DOHH2 (cell line): ENCODE measurements around the gene STUM.

Experiments
- H3F3A ChIP-seq: fragments of 200-600 bp; sonication (generic), shearing (Covaris generic); 2 replicates; pipeline ENCODE4 v1.6.0; 2016; ENCODE audit warnings: antibody characterized with exemption, mild to moderate bottlenecking; ENCODE audit not compliant: control insufficient read depth, insufficient read depth
- H3K27ac ChIP-seq: fragments of 200-600 bp; sonication (generic); 2 replicates; pipeline ENCODE4 v1.5.1; 2014; ENCODE audit warnings: low read depth, mild to moderate bottlenecking, low read length, moderate library complexity
- H3K27me3 ChIP-seq: fragments of 200-600 bp; sonication (generic); 2 replicates; pipeline ENCODE4 v1.6.1; 2014; ENCODE audit warnings: mild to moderate bottlenecking, low read length, mixed read lengths; ENCODE audit not compliant: control insufficient read depth
- H3K36me3 ChIP-seq: fragments of 200-600 bp; sonication (generic); 2 replicates; pipeline ENCODE4 v1.6.1; 2014; ENCODE audit warnings: mild to moderate bottlenecking, low read length, moderate library complexity, mixed read lengths; ENCODE audit not compliant: control insufficient read depth
- H3K4me1 ChIP-seq: fragments of 200-600 bp; sonication (generic); 2 replicates; pipeline ENCODE4 v1.6.1; 2014; ENCODE audit warnings: mild to moderate bottlenecking, low read length, mixed read lengths; ENCODE audit not compliant: control insufficient read depth
- H3K4me2 ChIP-seq: fragments of 200-600 bp; sonication (generic); 2 replicates; pipeline ENCODE4 v1.6.0; 2014; ENCODE audit warnings: mild to moderate bottlenecking, low read length, moderate library complexity
- H3K4me3 ChIP-seq: fragments of 200-600 bp; sonication (generic); 2 replicates; pipeline ENCODE4 v1.5.1; 2014; ENCODE audit warnings: mild to moderate bottlenecking, low read length, mixed read lengths
- H3K79me2 ChIP-seq: fragments of 200-600 bp; sonication (generic); 2 replicates; pipeline ENCODE4 v1.6.1; 2014; ENCODE audit warnings: mild to moderate bottlenecking, low read length, mixed read lengths; ENCODE audit not compliant: control insufficient read depth
- H3K9me2 ChIP-seq: fragments of 200-600 bp; sonication (generic); replicated peaks from 2 replicates; pipeline ENCODE4 v1.6.1; 2014; ENCODE audit warnings: mild to moderate bottlenecking, low read length, mixed read lengths; ENCODE audit not compliant: control insufficient read depth
- H3K9me3 ChIP-seq: fragments of 200-600 bp; sonication (generic); 2 replicates; pipeline ENCODE4 v1.6.1; 2014; ENCODE audit warnings: antibody characterized with exemption, low read length, mixed read lengths; ENCODE audit not compliant: control insufficient read depth, insufficient read depth
- H4K20me1 ChIP-seq: fragments of 200-600 bp; sonication (generic); 2 replicates; pipeline ENCODE4 v1.6.0; 2014; ENCODE audit warnings: low read depth, mild to moderate bottlenecking, antibody characterized with exemption, low read length, moderate library complexity; ENCODE audit not compliant: control insufficient read depth, insufficient read depth
- EZH2phosphoT487 ChIP-seq: fragments of 200-600 bp; sonication (generic); IDR thresholded peaks from 2 replicates; pipeline ENCODE4 v1.6.1; 2017; ENCODE audit warnings: borderline replicate concordance, mild to moderate bottlenecking, antibody characterized with exemption, low read length, moderate library complexity, mixed read lengths
- TF ChIP-seq, protein P1 (sequence below): fragments of 200-600 bp; sonication (generic); IDR thresholded peaks from one replicate; pipeline ENCODE4 v1.5.1; 2014; ENCODE audit warnings: antibody characterized with exemption, mild to moderate bottlenecking, low read depth, low read length; ENCODE audit not compliant: poor library complexity, severe bottlenecking

The STUM gene

DNA sequence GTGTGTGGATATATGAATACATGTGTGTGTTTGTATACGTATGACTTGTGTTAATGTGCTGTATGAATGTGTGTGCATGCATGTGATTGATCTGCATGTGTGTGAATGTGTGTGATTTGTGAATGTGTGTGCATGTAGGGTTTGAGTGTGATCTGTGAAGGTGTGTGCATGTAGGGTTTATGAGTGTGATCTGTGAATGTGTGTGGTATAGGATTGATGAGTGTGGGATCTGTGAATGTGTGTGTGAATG lies 88.2 kb downstream of the STUM start:
- Histone ChIP-seq H3K79me2 (peaks cover 3% of the 10 kb centered on the region; the same call in 1 of the 2 replicates), H3K9me3 (no peaks in the 10 kb centered on the region), H3K9me2 (no peaks in the 10 kb centered on the region), H3F3A (peaks cover 15% of the 10 kb centered on the region), H3K4me3 (no peak overlapping the region), H3K27ac (no peak overlapping the region), H4K20me1 (no peaks in the 10 kb centered on the region), H3K4me1 (peaks cover 69% of the 10 kb centered on the region), H3K27me3 (no peaks in the 10 kb centered on the region), H3K4me2 (no peak overlapping the region), H3K36me3 (peaks cover 88% of the 10 kb centered on the region)
- no peak for TF ChIP-seq EZH2phosphoT487
- TF ChIP-seq, protein P1, sequence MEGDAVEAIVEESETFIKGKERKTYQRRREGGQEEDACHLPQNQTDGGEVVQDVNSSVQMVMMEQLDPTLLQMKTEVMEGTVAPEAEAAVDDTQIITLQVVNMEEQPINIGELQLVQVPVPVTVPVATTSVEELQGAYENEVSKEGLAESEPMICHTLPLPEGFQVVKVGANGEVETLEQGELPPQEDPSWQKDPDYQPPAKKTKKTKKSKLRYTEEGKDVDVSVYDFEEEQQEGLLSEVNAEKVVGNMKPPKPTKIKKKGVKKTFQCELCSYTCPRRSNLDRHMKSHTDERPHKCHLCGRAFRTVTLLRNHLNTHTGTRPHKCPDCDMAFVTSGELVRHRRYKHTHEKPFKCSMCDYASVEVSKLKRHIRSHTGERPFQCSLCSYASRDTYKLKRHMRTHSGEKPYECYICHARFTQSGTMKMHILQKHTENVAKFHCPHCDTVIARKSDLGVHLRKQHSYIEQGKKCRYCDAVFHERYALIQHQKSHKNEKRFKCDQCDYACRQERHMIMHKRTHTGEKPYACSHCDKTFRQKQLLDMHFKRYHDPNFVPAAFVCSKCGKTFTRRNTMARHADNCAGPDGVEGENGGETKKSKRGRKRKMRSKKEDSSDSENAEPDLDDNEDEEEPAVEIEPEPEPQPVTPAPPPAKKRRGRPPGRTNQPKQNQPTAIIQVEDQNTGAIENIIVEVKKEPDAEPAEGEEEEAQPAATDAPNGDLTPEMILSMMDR = no peak

DNA sequence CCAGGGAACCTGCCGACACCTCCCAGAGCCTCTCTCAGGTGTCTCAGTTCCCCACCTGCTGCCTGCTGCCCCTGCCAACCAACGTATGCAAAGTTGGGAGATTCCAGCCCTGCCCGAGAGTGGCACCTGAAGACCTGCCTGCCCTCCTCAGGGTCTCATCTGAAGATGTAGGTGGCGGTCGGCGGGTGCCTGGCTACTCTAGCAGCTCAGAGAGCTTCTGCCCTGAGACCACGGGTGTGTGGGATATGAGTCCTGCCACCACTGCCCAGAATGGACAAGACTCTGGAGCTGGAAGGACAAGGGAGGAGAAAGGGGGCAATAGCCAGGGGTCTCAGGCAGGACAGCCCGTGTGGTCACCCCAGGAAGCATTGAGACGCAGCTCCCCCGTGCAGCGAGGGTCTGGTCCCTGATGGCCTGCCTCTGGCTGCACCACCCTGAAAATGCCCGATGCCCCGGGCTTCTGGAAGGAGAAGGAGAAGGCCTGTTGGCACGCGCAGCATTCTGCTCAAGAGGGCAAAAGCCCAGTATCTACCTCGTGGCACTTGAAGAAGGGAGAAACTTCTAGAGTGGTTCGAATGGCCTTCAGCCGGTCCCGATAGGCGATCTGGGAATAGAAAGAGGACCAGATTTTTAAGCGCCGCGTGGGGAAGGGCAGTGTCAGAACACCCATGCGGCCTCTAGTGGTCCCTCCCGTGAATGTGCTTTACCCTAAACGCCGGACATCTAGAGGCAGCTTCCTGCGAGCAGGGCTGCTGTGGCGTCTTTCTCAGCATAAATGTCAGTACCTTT lies 88.8 kb downstream of the STUM start:
- Histone ChIP-seq H3K79me2 (peaks cover under 1% of the 10 kb centered on the region), H3K4me2 (no peak overlapping the region), H3K27ac (no peak overlapping the region), H3F3A (peaks cover 13% of the 10 kb centered on the region), H3K4me3 (no peak overlapping the region), H4K20me1 (no peaks in the 10 kb centered on the region), H3K36me3 (peaks cover 88% of the 10 kb centered on the region), H3K4me1 (peaks cover 64% of the 10 kb centered on the region), H3K9me2 (no peaks in the 10 kb centered on the region), H3K27me3 (no peaks in the 10 kb centered on the region), H3K9me3 (no peaks in the 10 kb centered on the region)
- TF ChIP-seq, protein P1 = peak; percentile 46
- no peak for TF ChIP-seq EZH2phosphoT487

DNA sequence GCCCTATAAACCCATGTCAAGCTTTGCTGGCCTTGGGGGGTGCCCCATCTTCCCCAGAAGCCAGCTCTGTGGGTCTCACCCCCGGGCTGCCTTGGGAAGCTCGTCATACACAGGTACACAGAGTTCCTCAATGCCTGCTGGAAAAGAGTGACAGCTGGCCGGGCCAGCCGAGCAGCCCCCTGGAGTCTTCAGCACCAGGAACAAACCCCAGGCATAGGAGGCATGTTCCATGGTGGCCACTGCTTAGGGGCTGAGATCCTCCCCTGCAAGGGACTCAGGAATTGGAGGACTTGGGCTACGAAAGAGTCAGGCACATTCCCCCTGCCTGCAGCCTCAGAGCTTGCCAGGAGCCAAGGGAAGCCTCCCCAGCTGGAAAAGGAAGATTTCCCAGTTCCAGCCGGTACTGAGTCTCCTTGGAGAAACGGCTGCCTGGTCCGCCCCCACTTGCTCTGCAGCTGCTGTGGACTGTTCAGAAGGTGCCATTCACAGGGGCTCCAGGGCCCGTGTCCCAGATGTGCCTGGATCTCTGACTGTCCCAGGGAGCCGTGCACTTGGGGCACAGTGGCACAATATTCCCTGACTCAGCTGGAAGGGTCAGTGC lies 89.5 kb downstream of the STUM start:
- H3K79me2 ChIP-seq = peaks cover 8% of the 10 kb centered on the region
- no peaks in the 10 kb centered on the region for H3K27me3 ChIP-seq
- no peaks in the 10 kb centered on the region for H3K9me3 ChIP-seq
- TF ChIP-seq, protein P1 = no peak
- no peak for TF ChIP-seq EZH2phosphoT487
- no peak overlapping the region for H3K4me3 ChIP-seq
- H3K27ac ChIP-seq = no peak overlapping the region
- H4K20me1 ChIP-seq = no peaks in the 10 kb centered on the region
- H3K36me3 ChIP-seq = peaks cover 90% of the 10 kb centered on the region
- no peak overlapping the region for H3K4me2 ChIP-seq
- no peaks in the 10 kb centered on the region for H3K9me2 ChIP-seq
- peaks cover 64% of the 10 kb centered on the region for H3K4me1 ChIP-seq
- H3F3A ChIP-seq = peaks cover 11% of the 10 kb centered on the region
